Fibroblast of lung (primary cell): ENCODE results near the gene RAPGEF6. TPM values are rescaled to one million over a fixed set of nuclear protein-coding genes. Genes with fewer than 3 reads are reported as not detected.
"Not testable (repeated sequence)": the region's sequence is repeated elsewhere in the genome, so short reads cannot be mapped to it uniquely, and the experiment has no call there.

Experiments
- DNase-seq, 2 donors: peaks; one replicate each; pipeline versions ENCODE4 v3.0.0 to v3.0.0-alpha.2; 2010; ENCODE audit warnings: low read depth in 2 of 2
- H2AFZ ChIP-seq: 2 replicates; pipeline ENCODE4 v1.5.1; 2012; ENCODE audit warnings: low read length, control low read depth, inconsistent platforms
- H3K27ac ChIP-seq: 2 replicates; pipeline ENCODE4 v1.5.1; 2011; ENCODE audit warnings: low read length, control low read depth; ENCODE audit not compliant: insufficient read depth
- H3K27me3 ChIP-seq: 2 replicates; pipeline ENCODE4 v1.5.1; 2011; ENCODE audit warnings: mild to moderate bottlenecking, low read length; ENCODE audit not compliant: control insufficient read depth, insufficient read depth
- H3K36me3 ChIP-seq: 2 replicates; pipeline ENCODE4 v1.5.1; 2011; ENCODE audit warnings: low read length; ENCODE audit not compliant: control insufficient read depth, insufficient read depth
- H3K4me1 ChIP-seq: 2 replicates; pipeline ENCODE4 v1.5.1; 2011; ENCODE audit warnings: low read length; ENCODE audit not compliant: control insufficient read depth, insufficient read depth; ENCODE audit errors: extremely low read depth
- H3K4me2 ChIP-seq: 2 replicates; pipeline ENCODE4 v1.5.1; 2011; ENCODE audit warnings: low read length, control low read depth; ENCODE audit not compliant: insufficient read depth; ENCODE audit errors: extremely low read depth
- H3K4me3 ChIP-seq, 4 experiments: fragments of 200-600 bp in 1 of 4; sonication (generic) in 1 of 4; replicated peaks in 1 of 4; 2 replicates each; pipeline ENCODE4 v1.5.1; 2011 to 2016; ENCODE audit warnings: low read length in 4 of 4, low read depth in 3 of 4, mild to moderate bottlenecking in 3 of 4, control low read depth in 2 of 4, inconsistent platforms in 1 of 4, mixed read lengths in 1 of 4; ENCODE audit not compliant: insufficient read depth in 1 of 4; ENCODE audit errors: control extremely low read depth in 1 of 4
- H3K79me2 ChIP-seq: 2 replicates; pipeline ENCODE4 v1.5.1; 2012; ENCODE audit warnings: mild to moderate bottlenecking, low read length, inconsistent platforms; ENCODE audit not compliant: control insufficient read depth, insufficient read depth
- H3K9ac ChIP-seq: 2 replicates; pipeline ENCODE4 v1.5.1; 2011; ENCODE audit warnings: mild to moderate bottlenecking, low read length, control low read depth; ENCODE audit not compliant: insufficient read depth
- H3K9me3 ChIP-seq: 2 replicates; pipeline ENCODE4 v1.5.1; 2012; ENCODE audit warnings: low read depth, low read length; ENCODE audit not compliant: control insufficient read depth, insufficient read depth
- H4K20me1 ChIP-seq: 2 replicates; pipeline ENCODE4 v1.5.1; 2011; ENCODE audit warnings: low read length; ENCODE audit not compliant: control insufficient read depth, insufficient read depth; ENCODE audit errors: extremely low read depth
- EZH2 ChIP-seq: IDR thresholded peaks from 2 replicates; pipeline ENCODE4 v1.5.1; 2012; ENCODE audit warnings: low read length, control low read depth, mild to moderate bottlenecking; ENCODE audit errors: missing control alignments
- polyA plus RNA-seq, 2 donors: library from polyadenylated mRNA; depleted of rRNA in 1 of 2; stranded (reverse) in 1 of 2; unstranded in 1 of 2; fragments of >200 nt; gene quantifications; 2 replicates each; pipeline ENCODE4 v1.2.1, GENCODE V29; 2011 to 2012; ENCODE audit warnings: missing spikeins in 1 of 2
- total RNA-seq: library from RNA; depleted of rRNA; stranded (reverse); fragments of >200 nt; gene quantifications from 2 replicates; pipeline ENCODE4 v1.2.1, GENCODE V29; 2014
- TF ChIP-seq, protein P1 (sequence below), 2 donors: IDR thresholded peaks in 1 of 2; conservative IDR thresholded peaks in 1 of 2; 1 replicate in 1 of 2; 2 replicates in 1 of 2; pipeline ENCODE4 v1.5.1; 2011 to 2012; ENCODE audit warnings: low read length in 2 of 2, control low read depth in 1 of 2, inconsistent platforms in 1 of 2, low read depth in 1 of 2, mild to moderate bottlenecking in 1 of 2

The RAPGEF6 gene
- total and polyA plus RNA-seq, 2 donors (not counting 1 experiment from before 2014, with no cell fraction given) = 10.2 to 35.7 TPM

- Histone ChIP-seq H3K79me2 (no peaks in the 10 kb centered on the region), H3K27me3 (no peaks in the 10 kb centered on the region), H3K27ac (no peak overlapping the region), H3K36me3 (no peaks in the 10 kb centered on the region), H3K4me3 (no peak overlapping the region), H3K4me1 (peaks cover 11% of the 10 kb centered on the region), H4K20me1 (no peaks in the 10 kb centered on the region), H3K4me2 (no peak overlapping the region), H3K9me3 (no peaks in the 10 kb centered on the region), H2AFZ (no peak overlapping the region), H3K9ac (no peak overlapping the region)
- TF ChIP-seq, protein P1, sequence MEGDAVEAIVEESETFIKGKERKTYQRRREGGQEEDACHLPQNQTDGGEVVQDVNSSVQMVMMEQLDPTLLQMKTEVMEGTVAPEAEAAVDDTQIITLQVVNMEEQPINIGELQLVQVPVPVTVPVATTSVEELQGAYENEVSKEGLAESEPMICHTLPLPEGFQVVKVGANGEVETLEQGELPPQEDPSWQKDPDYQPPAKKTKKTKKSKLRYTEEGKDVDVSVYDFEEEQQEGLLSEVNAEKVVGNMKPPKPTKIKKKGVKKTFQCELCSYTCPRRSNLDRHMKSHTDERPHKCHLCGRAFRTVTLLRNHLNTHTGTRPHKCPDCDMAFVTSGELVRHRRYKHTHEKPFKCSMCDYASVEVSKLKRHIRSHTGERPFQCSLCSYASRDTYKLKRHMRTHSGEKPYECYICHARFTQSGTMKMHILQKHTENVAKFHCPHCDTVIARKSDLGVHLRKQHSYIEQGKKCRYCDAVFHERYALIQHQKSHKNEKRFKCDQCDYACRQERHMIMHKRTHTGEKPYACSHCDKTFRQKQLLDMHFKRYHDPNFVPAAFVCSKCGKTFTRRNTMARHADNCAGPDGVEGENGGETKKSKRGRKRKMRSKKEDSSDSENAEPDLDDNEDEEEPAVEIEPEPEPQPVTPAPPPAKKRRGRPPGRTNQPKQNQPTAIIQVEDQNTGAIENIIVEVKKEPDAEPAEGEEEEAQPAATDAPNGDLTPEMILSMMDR (conservative IDR thresholded peaks at IDR 0.05 in 1 of 2, IDR thresholded peaks at IDR 0.05 in 1 of 2; ENCODE audit: low read depth in 1 of 2, low read length in 2 of 2) = no peak
- no peak for TF ChIP-seq EZH2
- no peak for DNase-seq
Observed at GRCh38 chr5:131381777-131382176, 253.3 kb downstream of the RAPGEF6 start.

GRCh38 chr5:131381021-131381420 lies 254.0 kb downstream of the RAPGEF6 start:
- no peak overlapping the region for H2AFZ ChIP-seq
- H3K9ac ChIP-seq = no peak overlapping the region
- TF ChIP-seq, protein P1 (conservative IDR thresholded peaks at IDR 0.05 in 1 of 2, IDR thresholded peaks at IDR 0.05 in 1 of 2; ENCODE audit: low read depth in 1 of 2, low read length in 2 of 2) = no peak
- TF ChIP-seq EZH2 = no peak
- DNase-seq = peak; percentile 17 to 63
- no peaks in the 10 kb centered on the region for H3K36me3 ChIP-seq
- no peaks in the 10 kb centered on the region for H3K27me3 ChIP-seq
- no peak overlapping the region for H3K27ac ChIP-seq
- no peaks in the 10 kb centered on the region for H4K20me1 ChIP-seq
- peaks cover 3% of the 10 kb centered on the region for H3K79me2 ChIP-seq
- H3K9me3 ChIP-seq = no peaks in the 10 kb centered on the region
- H3K4me3 ChIP-seq = no peak overlapping the region
- peaks cover 11% of the 10 kb centered on the region for H3K4me1 ChIP-seq
- no peak overlapping the region for H3K4me2 ChIP-seq

- H3K79me2 ChIP-seq, H3K4me2 ChIP-seq, H3K36me3 ChIP-seq, H4K20me1 ChIP-seq, H3K4me3 ChIP-seq, H2AFZ ChIP-seq, H3K9ac ChIP-seq, DNase-seq, H3K27me3 ChIP-seq, H3K9me3 ChIP-seq, H3K27ac ChIP-seq: not testable (repeated sequence)
- peaks cover 11% of the 10 kb centered on the region for H3K4me1 ChIP-seq
Observed at GRCh38 chr5:131380238-131380637, 254.8 kb downstream of the RAPGEF6 start.
